Chondrocyte (in vitro differentiated cells): ENCODE results near the gene ALAD. TPM values are rescaled to one million over a fixed set of nuclear protein-coding genes. Genes with fewer than 3 reads are reported as not detected.
"Not testable (repeated sequence)": the region's sequence is repeated elsewhere in the genome, so short reads cannot be mapped to it uniquely, and the experiment has no call there.

Experiments used
- DNase-seq: peaks from one replicate; pipeline ENCODE4 v3.0.0; 2021; ENCODE audit warnings: mixed read lengths, low spot score
- H3K27ac Mint-ChIP-seq: one replicate; pipeline ENCODE4 v1.8.0; 2021; ENCODE audit warnings: mild to moderate bottlenecking, moderate library complexity, mixed read lengths; ENCODE audit not compliant: unreplicated experiment
- H3K27me3 Mint-ChIP-seq: 2 replicates; pipeline ENCODE4 v1.8.0; 2021; ENCODE audit warnings: low read depth, mixed read lengths
- H3K36me3 Mint-ChIP-seq: 2 replicates; pipeline ENCODE4 v1.8.0; 2021; ENCODE audit warnings: low read depth, mixed read lengths
- H3K4me1 Mint-ChIP-seq: 2 replicates; pipeline ENCODE4 v1.8.0; 2021; ENCODE audit warnings: low read depth, mild to moderate bottlenecking, mixed read lengths
- H3K4me3 Mint-ChIP-seq: one replicate; pipeline ENCODE4 v1.8.0; 2021; ENCODE audit warnings: mild to moderate bottlenecking, moderate library complexity, mixed read lengths; ENCODE audit not compliant: unreplicated experiment
- H3K9me3 Mint-ChIP-seq: 2 replicates; pipeline ENCODE4 v1.8.0; 2021; ENCODE audit warnings: low read depth, mixed read lengths
- long read RNA-seq: library from polyadenylated mRNA; stranded (forward); transcript quantifications from one replicate; pipeline ENCODE4 v2.0.0, GENCODE V29; 2021
- total RNA-seq: library from RNA; stranded (reverse); gene quantifications from 3 replicates; pipeline ENCODE4 v1.2.1, GENCODE V29; 2021
- TF ChIP-seq, protein P1 (sequence below): fragments of 200-600 bp; sonication (generic); IDR thresholded peaks from 2 replicates; pipeline ENCODE4 v1.5.0; 2021; ENCODE audit warnings: antibody characterized with exemption, mild to moderate bottlenecking, moderate library complexity

The ALAD gene
- 21.8 to 33.0 TPM (median 22.6 TPM) in 3 replicates for total RNA-seq
- long read RNA-seq, transcript ALAD-201 (12 exons, 3,173 nt): major isoform, 34 of 49 reads
- long read RNA-seq, transcript ALAD-208 (12 exons, 3,247 nt): minor isoform, 7 of 49 reads
- long read RNA-seq, partial matches to known transcripts: 0 of 49 reads
- long read RNA-seq, other reads (novel, unspliced or antisense): 8 of 49 reads

DNA sequence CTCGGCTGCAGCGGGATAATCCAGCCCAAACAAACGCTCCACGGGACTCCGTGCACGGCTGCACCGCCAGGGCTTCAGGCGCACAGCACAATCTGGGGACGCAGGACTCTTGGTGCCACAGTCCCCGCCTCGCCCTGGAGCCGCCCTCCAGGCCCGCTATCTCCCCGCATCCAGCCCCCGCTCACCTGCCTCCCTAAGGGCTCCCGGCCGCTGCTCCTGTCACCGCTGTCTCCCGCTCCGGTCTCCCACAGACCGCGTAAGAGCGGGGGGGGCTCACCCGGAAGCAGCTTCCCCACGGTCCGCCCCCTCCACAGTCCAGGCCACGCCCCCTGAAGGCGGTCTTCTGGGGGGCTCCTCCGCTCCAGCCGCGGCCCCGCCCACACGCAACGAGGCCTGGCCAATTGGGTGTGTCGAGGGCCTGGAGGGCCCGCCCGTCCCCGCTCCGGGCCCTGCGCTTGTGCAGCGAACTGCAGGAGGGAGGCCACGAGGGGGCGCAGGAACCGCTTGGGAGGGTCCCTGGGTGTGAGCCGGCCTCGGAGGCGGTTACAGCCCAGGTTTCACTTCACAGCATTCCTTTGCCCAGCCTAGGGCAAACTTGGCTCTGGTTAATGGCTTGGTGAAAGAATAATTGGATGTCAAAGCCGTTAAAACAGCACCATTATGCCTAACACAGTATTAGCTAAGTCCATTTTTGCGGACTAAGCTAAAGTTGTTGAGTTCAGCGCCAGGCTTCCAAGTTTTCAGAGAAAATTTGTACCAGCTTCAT is at the start of gene ALAD:
Gene ALAD (minus strand): TSS at position 258 of the 766 bp plus-strand sequence. CDS start 7,725 bp downstream, outside the sequence.
- H3K4me1 Mint-ChIP-seq: peaks cover 24% of the 10 kb centered on the region
- H3K27me3 Mint-ChIP-seq: no peaks in the 10 kb centered on the region
- no peaks in the 10 kb centered on the region for H3K9me3 Mint-ChIP-seq
- H3K4me3 Mint-ChIP-seq: peak within 1 kb of the TSS; percentile 87
- DNase-seq: peak; percentile 99
- no peaks in the 10 kb centered on the region for H3K36me3 Mint-ChIP-seq
- TF ChIP-seq, protein P1, sequence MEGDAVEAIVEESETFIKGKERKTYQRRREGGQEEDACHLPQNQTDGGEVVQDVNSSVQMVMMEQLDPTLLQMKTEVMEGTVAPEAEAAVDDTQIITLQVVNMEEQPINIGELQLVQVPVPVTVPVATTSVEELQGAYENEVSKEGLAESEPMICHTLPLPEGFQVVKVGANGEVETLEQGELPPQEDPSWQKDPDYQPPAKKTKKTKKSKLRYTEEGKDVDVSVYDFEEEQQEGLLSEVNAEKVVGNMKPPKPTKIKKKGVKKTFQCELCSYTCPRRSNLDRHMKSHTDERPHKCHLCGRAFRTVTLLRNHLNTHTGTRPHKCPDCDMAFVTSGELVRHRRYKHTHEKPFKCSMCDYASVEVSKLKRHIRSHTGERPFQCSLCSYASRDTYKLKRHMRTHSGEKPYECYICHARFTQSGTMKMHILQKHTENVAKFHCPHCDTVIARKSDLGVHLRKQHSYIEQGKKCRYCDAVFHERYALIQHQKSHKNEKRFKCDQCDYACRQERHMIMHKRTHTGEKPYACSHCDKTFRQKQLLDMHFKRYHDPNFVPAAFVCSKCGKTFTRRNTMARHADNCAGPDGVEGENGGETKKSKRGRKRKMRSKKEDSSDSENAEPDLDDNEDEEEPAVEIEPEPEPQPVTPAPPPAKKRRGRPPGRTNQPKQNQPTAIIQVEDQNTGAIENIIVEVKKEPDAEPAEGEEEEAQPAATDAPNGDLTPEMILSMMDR: peak; percentile 98
- H3K27ac Mint-ChIP-seq: peak within 1 kb of the TSS; percentile 85

DNA sequence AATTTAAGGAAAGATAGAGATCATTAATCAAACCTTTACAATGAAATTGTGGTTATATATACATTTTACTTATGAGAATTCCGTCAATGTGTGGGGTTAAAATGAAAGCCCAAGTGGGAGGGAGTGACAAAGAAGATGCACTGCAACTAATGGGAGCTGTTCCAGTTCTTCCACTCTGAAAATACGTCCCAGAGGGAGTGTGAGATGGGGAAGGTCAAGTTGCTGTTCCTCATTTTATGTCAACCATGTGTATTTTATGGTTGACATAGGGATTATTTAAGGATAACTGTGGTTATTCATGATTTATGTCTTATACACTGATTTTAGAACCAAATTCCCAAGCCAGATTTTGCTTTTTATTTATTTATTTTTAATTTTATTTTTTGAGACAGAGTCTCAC is 48.3 kb upstream of the ALAD start:
- Mint-ChIP-seq H3K9me3 (no peaks in the 10 kb centered on the region), H3K27ac (no peak overlapping the region), H3K4me3 (no peak overlapping the region), H3K27me3 (no peaks in the 10 kb centered on the region), H3K4me1 (peaks cover 10% of the 10 kb centered on the region), H3K36me3 (no peaks in the 10 kb centered on the region)
- TF ChIP-seq, protein P1: no peak
- DNase-seq: no peak

DNA sequence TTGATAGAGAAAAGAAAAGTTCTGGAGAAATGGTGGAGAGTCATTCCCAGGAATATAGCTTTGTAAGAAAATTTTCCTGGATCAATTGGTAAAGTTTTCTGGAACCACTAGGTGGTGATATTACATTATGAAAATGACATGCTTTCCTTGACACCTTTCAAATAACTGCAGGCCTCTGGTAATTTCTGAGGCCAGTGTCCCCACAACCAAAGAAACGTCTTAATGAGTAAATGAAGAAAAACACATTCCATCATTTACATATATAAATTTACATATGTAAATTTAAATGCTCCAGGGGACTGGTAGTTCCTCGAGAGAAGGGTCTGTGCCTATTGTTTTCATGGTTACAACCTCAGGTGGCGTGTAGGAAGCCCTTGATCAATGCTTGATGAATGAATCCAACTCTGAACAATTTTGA is 45.2 kb upstream of the ALAD start:
- Mint-ChIP-seq H3K4me1 (peaks cover 2% of the 10 kb centered on the region), H3K4me3 (no peak overlapping the region), H3K27me3 (no peaks in the 10 kb centered on the region), H3K27ac (no peak overlapping the region), H3K36me3 (no peaks in the 10 kb centered on the region), H3K9me3 (no peaks in the 10 kb centered on the region)
- DNase-seq: no peak
- TF ChIP-seq, protein P1: peak; percentile 92

DNA sequence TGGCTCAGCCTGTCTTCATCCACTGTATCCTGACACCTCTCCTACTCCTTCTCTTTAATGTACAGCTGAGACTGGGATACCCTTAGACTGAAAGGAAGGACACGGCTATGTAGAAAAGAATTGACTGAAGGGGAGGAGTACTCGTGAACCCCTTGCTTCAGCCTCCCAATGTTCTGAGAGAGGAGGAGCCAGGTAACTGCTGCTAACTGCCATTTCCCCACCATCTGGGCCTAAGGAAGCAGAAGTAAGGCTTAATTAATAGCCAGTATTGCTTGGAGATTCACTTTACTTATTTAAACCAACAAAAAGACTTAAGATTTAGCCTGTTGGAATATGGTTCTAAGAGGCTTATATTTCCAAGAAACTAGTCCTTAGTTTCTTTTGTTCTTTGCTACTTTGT is 43.7 kb upstream of the ALAD start:
- H3K9me3 Mint-ChIP-seq: no peaks in the 10 kb centered on the region
- TF ChIP-seq, protein P1: no peak
- H3K4me1 Mint-ChIP-seq: no peaks in the 10 kb centered on the region
- no peak overlapping the region for H3K27ac Mint-ChIP-seq
- H3K27me3 Mint-ChIP-seq: no peaks in the 10 kb centered on the region
- H3K36me3 Mint-ChIP-seq: no peaks in the 10 kb centered on the region
- no peak for DNase-seq
- no peak overlapping the region for H3K4me3 Mint-ChIP-seq

DNA sequence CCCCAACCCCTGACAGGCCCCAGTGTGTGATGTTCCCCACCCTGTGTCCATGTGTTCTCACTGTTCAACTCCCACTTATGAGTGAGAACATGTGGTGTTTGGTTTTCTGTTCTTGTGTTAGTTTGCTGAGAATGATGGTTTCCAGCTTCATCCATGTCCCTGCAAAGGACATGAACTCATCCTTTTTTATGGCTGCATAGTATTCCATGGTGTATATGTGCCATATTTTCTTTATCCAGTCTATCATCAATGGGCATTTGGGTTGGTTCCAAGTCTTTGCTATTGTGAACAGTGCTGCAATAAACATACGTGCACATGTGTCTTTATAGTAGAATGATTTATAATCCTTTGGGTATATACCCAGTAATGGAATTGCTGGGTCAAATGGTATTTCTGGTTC is 36.6 kb upstream of the ALAD start:
- H3K4me3 Mint-ChIP-seq, H3K27me3 Mint-ChIP-seq, H3K36me3 Mint-ChIP-seq, H3K27ac Mint-ChIP-seq, H3K9me3 Mint-ChIP-seq, DNase-seq: not testable (repeated sequence)
- H3K4me1 Mint-ChIP-seq: peaks cover 11% of the 10 kb centered on the region
